KMS-11 (cell line): ENCODE data around the gene FAM89A.
"Not testable (repeated sequence)": the region's sequence is repeated elsewhere in the genome, so short reads cannot be mapped to it uniquely, and the experiment has no call there.

Source experiments
- H2AFZ ChIP-seq: fragments of 200-600 bp; sonication (generic); 2 replicates; pipeline ENCODE4 v1.6.1; 2016; ENCODE audit warnings: antibody characterized with exemption, mixed run types, low read depth
- H3K27ac ChIP-seq: fragments of 200-600 bp; sonication (generic); 2 replicates; pipeline ENCODE4 v1.6.1; 2016; ENCODE audit warnings: mild to moderate bottlenecking, mixed run types
- H3K27me3 ChIP-seq: fragments of 200-600 bp; sonication (generic); 2 replicates; pipeline ENCODE4 v1.6.1; 2017; ENCODE audit warnings: mild to moderate bottlenecking, low read depth, mixed run types, moderate library complexity; ENCODE audit not compliant: insufficient read depth
- H3K36me3 ChIP-seq: fragments of 200-600 bp; sonication (generic); 2 replicates; pipeline ENCODE4 v1.6.1; 2017; ENCODE audit warnings: mild to moderate bottlenecking, mixed run types; ENCODE audit not compliant: insufficient read depth
- H3K4me1 ChIP-seq: fragments of 200-600 bp; sonication (generic); 2 replicates; pipeline ENCODE4 v1.6.1; 2016; ENCODE audit warnings: mild to moderate bottlenecking, low read depth, mixed run types; ENCODE audit not compliant: poor library complexity, severe bottlenecking
- H3K4me2 ChIP-seq: fragments of 200-600 bp; sonication (generic); 2 replicates; pipeline ENCODE4 v1.7.0; 2016; ENCODE audit warnings: mild to moderate bottlenecking, mixed run types
- H3K4me3 ChIP-seq: fragments of 200-600 bp; sonication (generic); IDR thresholded peaks from 2 replicates; pipeline ENCODE4 v1.6.1; 2017; ENCODE audit warnings: low read depth, low read length, mixed read lengths; ENCODE audit not compliant: insufficient read depth
- H3K79me2 ChIP-seq: fragments of 200-600 bp; sonication (generic); 2 replicates; pipeline ENCODE4 v1.6.1; 2016; ENCODE audit warnings: low read depth, mixed run types; ENCODE audit not compliant: insufficient read depth
- H3K9ac ChIP-seq: fragments of 200-600 bp; sonication (generic); 2 replicates; pipeline ENCODE4 v1.6.1; 2016; ENCODE audit warnings: mild to moderate bottlenecking, mixed run types
- H4K20me1 ChIP-seq: fragments of 200-600 bp; sonication (generic); 2 replicates; pipeline ENCODE4 v1.6.1; 2016; ENCODE audit warnings: mild to moderate bottlenecking, mixed run types; ENCODE audit not compliant: insufficient read depth
- TF ChIP-seq, protein P1 (sequence below): fragments of 200-600 bp; sonication (generic); conservative IDR thresholded peaks from 2 replicates; pipeline ENCODE4 v1.6.1; 2017; ENCODE audit warnings: low read depth, mild to moderate bottlenecking, antibody characterized with exemption, low read length, moderate library complexity, mixed read lengths

FAM89A gene

GRCh38 chr1:231057410-231057809, 17.4 kb upstream of the FAM89A start:
- Histone ChIP-seq H3K27ac (no peak overlapping the region), H3K79me2 (no peaks in the 10 kb centered on the region), H3K36me3 (no peaks in the 10 kb centered on the region), H2AFZ (no peak overlapping the region), H3K4me3 (no peak overlapping the region), H4K20me1 (no peaks in the 10 kb centered on the region), H3K9ac (no peak overlapping the region), H3K27me3 (no peaks in the 10 kb centered on the region), H3K4me2 (no peak overlapping the region), H3K4me1 (peaks cover 19% of the 10 kb centered on the region)
- TF ChIP-seq, protein P1, sequence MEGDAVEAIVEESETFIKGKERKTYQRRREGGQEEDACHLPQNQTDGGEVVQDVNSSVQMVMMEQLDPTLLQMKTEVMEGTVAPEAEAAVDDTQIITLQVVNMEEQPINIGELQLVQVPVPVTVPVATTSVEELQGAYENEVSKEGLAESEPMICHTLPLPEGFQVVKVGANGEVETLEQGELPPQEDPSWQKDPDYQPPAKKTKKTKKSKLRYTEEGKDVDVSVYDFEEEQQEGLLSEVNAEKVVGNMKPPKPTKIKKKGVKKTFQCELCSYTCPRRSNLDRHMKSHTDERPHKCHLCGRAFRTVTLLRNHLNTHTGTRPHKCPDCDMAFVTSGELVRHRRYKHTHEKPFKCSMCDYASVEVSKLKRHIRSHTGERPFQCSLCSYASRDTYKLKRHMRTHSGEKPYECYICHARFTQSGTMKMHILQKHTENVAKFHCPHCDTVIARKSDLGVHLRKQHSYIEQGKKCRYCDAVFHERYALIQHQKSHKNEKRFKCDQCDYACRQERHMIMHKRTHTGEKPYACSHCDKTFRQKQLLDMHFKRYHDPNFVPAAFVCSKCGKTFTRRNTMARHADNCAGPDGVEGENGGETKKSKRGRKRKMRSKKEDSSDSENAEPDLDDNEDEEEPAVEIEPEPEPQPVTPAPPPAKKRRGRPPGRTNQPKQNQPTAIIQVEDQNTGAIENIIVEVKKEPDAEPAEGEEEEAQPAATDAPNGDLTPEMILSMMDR, result no peak

GRCh38 chr1:231055271-231055670, 15.2 kb upstream of the FAM89A start:
- TF ChIP-seq, protein P1, result no peak
- Histone ChIP-seq H3K27ac (no peak overlapping the region), H3K9ac (no peak overlapping the region)

DNA sequence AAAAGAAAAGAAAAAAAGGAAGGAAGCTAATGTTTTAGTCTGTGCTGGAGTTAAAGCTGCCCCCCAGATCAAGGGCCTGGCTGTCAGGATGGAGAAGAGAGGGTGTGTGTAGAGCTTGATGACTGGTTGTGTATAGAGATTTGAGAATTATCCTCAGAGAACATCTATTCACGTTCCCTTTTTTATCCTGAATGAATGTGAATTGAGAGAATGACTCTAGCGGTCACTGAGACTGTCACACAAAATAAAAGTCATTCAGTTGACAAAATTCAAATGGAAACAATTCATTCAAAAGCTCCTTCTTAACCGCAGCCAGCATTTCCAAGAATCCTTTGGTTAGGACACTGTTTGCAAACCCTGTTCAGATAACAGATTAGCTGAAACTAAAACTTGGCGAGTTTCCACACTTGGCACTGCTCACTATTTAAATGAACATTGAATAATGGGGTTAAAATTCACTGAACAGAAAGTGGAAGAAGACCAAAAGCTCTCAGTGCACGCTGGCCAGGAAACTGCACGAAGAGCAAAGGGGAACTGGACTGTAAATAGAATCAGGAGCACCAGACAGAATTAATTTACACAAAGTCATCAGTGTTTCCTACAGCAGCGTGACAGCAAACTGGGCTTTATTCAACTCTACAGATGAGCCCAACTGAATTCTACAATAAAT, 13.6 kb upstream of the FAM89A start:
- TF ChIP-seq, protein P1, result no peak
- H2AFZ ChIP-seq, result peak overlapping the region; percentile 94
- peaks cover 19% of the 10 kb centered on the region for H3K4me1 ChIP-seq
- no peaks in the 10 kb centered on the region for H4K20me1 ChIP-seq
- no peaks in the 10 kb centered on the region for H3K27me3 ChIP-seq
- H3K4me2 ChIP-seq, result peak overlapping the region; percentile 83
- H3K36me3 ChIP-seq, result no peaks in the 10 kb centered on the region
- H3K27ac ChIP-seq, result peak overlapping the region; percentile 56; the same call in 1 of the 2 replicates
- peak overlapping the region; percentile 91 for H3K4me3 ChIP-seq
- no peaks in the 10 kb centered on the region for H3K79me2 ChIP-seq
- H3K9ac ChIP-seq, result peak overlapping the region; percentile 33; the same call in 1 of the 2 replicates

More at GRCh38 chr1:231055271-231055670, 15.2 kb upstream of the FAM89A start:
- Histone ChIP-seq H3K4me3 (no peak overlapping the region), H3K79me2 (no peaks in the 10 kb centered on the region), H3K27me3 (no peaks in the 10 kb centered on the region), H3K4me1 (peaks cover 19% of the 10 kb centered on the region), H3K36me3 (no peaks in the 10 kb centered on the region), H2AFZ (no peak overlapping the region), H4K20me1 (no peaks in the 10 kb centered on the region), H3K4me2 (no peak overlapping the region)

DNA sequence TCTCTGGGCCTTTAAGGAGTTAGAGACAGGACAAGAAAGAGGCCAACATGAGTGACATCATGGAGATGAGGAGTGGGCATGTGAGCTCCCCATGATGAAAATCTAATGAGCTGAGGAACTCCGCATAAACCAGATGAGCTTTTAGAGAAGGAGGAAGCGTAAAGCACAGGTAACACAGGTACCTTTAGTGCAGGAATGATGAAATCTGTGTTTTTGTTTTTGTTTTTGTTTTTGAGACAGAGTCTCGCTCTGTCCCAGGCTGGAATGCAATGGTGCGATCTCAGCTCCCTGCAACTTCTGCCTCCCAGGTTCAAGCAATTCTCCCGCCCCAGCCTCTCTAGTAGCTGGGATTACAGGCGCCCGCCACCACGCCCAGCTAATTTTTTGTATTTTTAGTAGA, 12.7 kb upstream of the FAM89A start:
- H3K4me2 ChIP-seq, result peak overlapping the region; percentile 83; the same call in 1 of the 2 replicates
- no peaks in the 10 kb centered on the region for H4K20me1 ChIP-seq
- H3K9ac ChIP-seq, result no peak overlapping the region
- no peaks in the 10 kb centered on the region for H3K36me3 ChIP-seq
- H3K79me2 ChIP-seq, result no peaks in the 10 kb centered on the region
- H3K27me3 ChIP-seq, result no peaks in the 10 kb centered on the region
- H3K4me1 ChIP-seq, result peaks cover 19% of the 10 kb centered on the region
- H3K27ac ChIP-seq, result no peak overlapping the region; the same call in 1 of the 2 replicates
- TF ChIP-seq, protein P1, result no peak
- no peak overlapping the region for H3K4me3 ChIP-seq
- peak overlapping the region; percentile 94; the same call in 1 of the 2 replicates for H2AFZ ChIP-seq

DNA sequence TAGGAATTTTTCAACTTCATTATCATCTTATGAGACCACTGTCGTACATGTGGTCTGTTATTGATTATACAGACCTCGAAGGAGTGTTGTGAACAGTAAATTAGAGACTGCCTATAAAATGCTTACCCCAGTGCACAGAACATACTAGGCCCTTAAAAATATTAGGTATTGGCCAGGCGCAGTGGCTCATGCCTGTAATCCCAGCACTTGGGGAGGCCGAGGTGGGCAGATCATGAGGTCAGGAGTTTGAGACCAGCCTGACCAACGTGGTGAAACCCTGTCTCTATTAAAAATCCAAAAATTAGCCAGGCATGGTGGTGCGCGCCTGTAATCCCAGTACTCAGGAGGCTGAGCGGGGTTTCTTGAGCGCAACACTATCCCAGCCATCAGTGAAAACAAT, 10.9 kb upstream of the FAM89A start:
- H3K4me1 ChIP-seq, result peaks cover 19% of the 10 kb centered on the region
- not testable (repeated sequence) for H2AFZ ChIP-seq, H3K36me3 ChIP-seq, H3K27ac ChIP-seq, H3K9ac ChIP-seq, H3K4me3 ChIP-seq, H4K20me1 ChIP-seq, H3K79me2 ChIP-seq, H3K4me2 ChIP-seq, H3K27me3 ChIP-seq
